Astrocyte of the cerebellum (primary cell): ENCODE results near the gene RNU6-1.

Experiments used
- DNase-seq: peaks from one replicate; pipeline ENCODE4 v3.0.0-alpha.2; 2011; ENCODE audit warnings: low read depth
- H3K4me3 ChIP-seq: 2 replicates; pipeline ENCODE4 v1.5.1; 2011; ENCODE audit warnings: mild to moderate bottlenecking, low read depth, low read length, moderate library complexity
- CTCF ChIP-seq: IDR thresholded peaks from 2 replicates; pipeline ENCODE4 v1.5.1; 2012; ENCODE audit warnings: low read length, low read depth, moderate library complexity, mild to moderate bottlenecking; ENCODE audit errors: missing control alignments
- in situ Hi-C: cut with HindIII; loops from 2 replicates; pipeline ENCODE4 v1.10.0; 2017; ENCODE audit warnings: low sequenced_read_pairs

Gene RNU6-1

DNA sequence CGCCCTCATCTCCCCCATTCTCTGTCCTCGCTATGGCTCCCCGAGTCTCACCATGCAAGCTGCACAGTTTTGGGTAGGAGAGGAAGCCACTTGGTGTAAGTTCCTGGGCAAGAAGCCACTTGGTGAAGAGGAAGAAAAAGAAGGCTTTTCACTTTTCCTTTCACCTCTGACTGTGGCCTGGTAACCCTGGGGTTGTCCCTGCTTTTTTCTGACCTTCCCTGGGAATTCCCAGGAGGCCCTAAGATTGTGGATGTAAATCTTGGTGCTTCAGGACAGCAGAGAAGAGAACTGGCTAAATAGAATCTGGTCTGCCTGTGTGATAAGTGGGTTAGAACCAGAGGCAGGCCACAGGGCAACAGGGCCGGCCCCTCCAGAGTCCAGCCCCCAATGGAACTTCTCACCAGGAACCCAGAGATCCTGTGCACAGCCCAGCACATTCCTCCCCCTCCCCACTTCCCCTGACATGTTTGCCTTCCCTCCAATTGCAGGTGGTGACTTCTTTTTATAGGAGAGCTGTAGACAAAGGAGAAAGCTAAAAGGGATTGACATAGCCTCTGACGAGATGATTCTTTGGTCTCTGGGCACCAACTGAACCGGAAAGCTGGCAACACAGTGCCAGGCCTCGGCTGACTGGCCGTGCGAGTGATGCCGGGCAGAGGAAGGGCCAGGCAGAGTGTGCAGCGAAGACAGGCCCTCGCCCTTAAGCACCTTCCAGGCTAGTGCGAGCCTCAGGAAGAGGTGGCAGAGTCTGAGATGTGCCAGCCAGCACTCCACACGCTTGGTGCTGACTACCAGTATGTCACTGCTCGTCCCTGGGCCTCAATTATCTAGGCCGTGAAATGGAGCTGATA, 34.0 kb downstream of the RNU6-1 start:
- TF ChIP-seq CTCF: no peak
- H3K4me3 ChIP-seq: no peak overlapping the region
- in situ Hi-C loops: no loop called here
- no peak for DNase-seq

- no peak overlapping the region for H3K4me3 ChIP-seq
- no peak for TF ChIP-seq CTCF
- in situ Hi-C loops: no loop called here
- DNase-seq: no peak
These were observed 34.7 kb downstream of the RNU6-1 start for GRCh38 chr15:67805008-67805665.

GRCh38 chr15:67803996-67804843, 35.6 kb downstream of the RNU6-1 start:
- no peak for DNase-seq
- TF ChIP-seq CTCF: no peak
- H3K4me3 ChIP-seq: no peak overlapping the region
- in situ Hi-C loops: no loop called here

DNA sequence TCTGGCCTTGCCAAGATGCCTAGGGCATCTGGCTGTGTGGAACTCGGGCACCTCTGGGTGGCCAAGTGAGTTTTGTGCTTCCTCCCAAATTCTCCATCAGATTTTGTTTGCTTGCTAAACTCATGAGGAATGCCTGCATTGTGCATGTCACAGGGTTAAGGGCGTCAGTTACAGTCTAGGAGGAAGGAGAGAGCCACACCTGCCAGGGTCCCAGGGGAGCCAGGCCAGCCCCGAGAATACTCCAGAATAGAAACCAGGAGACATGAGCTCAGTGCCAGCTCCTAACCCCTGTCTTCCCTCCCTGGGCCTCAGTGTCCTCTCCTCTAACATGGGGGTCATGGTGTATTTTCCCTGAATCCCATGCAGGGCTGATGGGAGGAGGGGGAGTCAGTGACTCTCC, 36.5 kb downstream of the RNU6-1 start:
- TF ChIP-seq CTCF: no peak
- H3K4me3 ChIP-seq: no peak overlapping the region
- DNase-seq: no peak
- in situ Hi-C loops: no loop called here

DNA sequence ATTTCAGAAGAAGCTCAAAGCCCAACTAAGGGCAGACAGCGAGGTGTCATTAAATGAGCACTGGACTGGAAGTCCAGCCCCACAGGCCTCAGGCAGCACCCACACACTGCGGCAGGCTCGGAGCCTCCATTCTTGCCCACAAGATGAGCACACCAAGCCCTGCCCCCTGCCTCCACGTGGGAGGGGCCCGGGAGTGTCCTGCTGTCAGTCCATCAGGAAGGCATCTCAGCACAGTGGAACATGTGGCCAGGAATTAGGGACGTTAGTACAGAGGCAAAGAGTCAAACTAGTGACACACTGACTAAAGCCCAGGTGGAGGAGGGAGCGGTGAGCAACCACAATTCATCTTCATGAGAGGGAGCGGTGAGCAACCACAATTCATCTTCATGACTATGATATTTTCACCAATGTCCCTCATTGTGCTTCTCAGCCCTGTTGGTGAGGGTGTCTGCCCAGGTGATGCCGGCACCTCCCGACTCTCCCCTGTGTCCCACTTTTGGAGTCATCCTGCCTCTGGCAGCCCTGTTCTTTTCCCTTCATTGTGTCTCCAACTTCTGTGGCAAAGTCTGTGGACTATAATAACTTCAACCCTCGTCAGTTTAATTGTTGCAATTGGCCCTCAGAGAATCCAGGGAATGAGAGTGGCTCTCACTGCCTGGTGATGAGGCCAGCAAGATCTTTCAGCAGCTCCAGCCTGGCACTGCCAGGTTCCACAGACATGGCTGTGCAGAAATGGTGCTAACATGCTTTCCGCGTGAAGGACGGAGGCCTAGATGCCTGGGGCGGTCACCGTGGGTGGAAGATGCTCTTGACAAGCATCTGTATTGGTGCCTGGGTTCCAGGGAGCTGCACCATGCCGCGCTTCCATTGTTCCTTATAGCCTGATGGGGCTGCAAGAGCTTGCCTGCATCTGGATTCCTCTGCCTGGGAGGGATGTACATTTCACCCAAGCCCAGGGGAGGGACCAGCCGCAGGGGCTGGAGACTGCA, 37.6 kb downstream of the RNU6-1 start:
- in situ Hi-C loops: no loop called here
- no peak for DNase-seq
- no peak overlapping the region for H3K4me3 ChIP-seq
- TF ChIP-seq CTCF: no peak

- DNase-seq: no peak
- no peak for TF ChIP-seq CTCF
- in situ Hi-C loops: no loop called here
- no peak overlapping the region for H3K4me3 ChIP-seq
These were observed 38.7 kb downstream of the RNU6-1 start for GRCh38 chr15:67801142-67801541.
